ENCODE measurements around the gene ACSL3.

The ACSL3 gene

GRCh38 chr2:222827417-222827816 lies 33.4 kb upstream of the ACSL3 start:
- Histone ChIP-seq H3F3A (ENCODE audit: control insufficient read depth, insufficient read depth) (no peaks in the 10 kb centered on the region), H3K27ac (ENCODE audit: low read depth, low read length) (no peak overlapping the region), H3K4me3 (ENCODE audit: low read length) (no peak overlapping the region), H3K27me3 (ENCODE audit: control insufficient read depth, low read length) (no peaks in the 10 kb centered on the region), H3K79me2 (ENCODE audit: control insufficient read depth, low read length) (no peaks in the 10 kb centered on the region), H3K9me3 (ENCODE audit: control insufficient read depth, insufficient read depth, low read length) (no peaks in the 10 kb centered on the region), H3K36me3 (ENCODE audit: control insufficient read depth, low read length) (no peaks in the 10 kb centered on the region), H3K9me2 (replicated peaks; ENCODE audit: control insufficient read depth, low read length) (no peaks in the 10 kb centered on the region), H3K4me1 (ENCODE audit: control insufficient read depth, low read length) (no peaks in the 10 kb centered on the region), H4K20me1 (ENCODE audit: control insufficient read depth, insufficient read depth, low read depth, low read length) (no peaks in the 10 kb centered on the region), H3K4me2 (ENCODE audit: low read length) (no peak overlapping the region)
- no peak for TF ChIP-seq CTCF (IDR thresholded peaks at IDR 0.05; ENCODE audit: low read depth, low read length, poor library complexity, severe bottlenecking)
- no peak for TF ChIP-seq EZH2phosphoT487 (IDR thresholded peaks at IDR 0.05; ENCODE audit: borderline replicate concordance, low read length)

- Histone ChIP-seq H3K79me2 (ENCODE audit: control insufficient read depth, low read length) (no peaks in the 10 kb centered on the region), H3K27ac (ENCODE audit: low read depth, low read length) (no peak overlapping the region), H3K4me2 (ENCODE audit: low read length) (no peak overlapping the region)
These were observed 32.3 kb upstream of the ACSL3 start for GRCh38 chr2:222828572-222828971.

GRCh38 chr2:222830164-222830563 lies 30.7 kb upstream of the ACSL3 start:
- no peaks in the 10 kb centered on the region for H4K20me1 ChIP-seq (ENCODE audit: control insufficient read depth, insufficient read depth, low read depth, low read length)
- H3K79me2 ChIP-seq (ENCODE audit: control insufficient read depth, low read length), result no peaks in the 10 kb centered on the region
- no peaks in the 10 kb centered on the region for H3F3A ChIP-seq (ENCODE audit: control insufficient read depth, insufficient read depth)
- no peaks in the 10 kb centered on the region for H3K4me1 ChIP-seq (ENCODE audit: control insufficient read depth, low read length)
- no peaks in the 10 kb centered on the region for H3K36me3 ChIP-seq (ENCODE audit: control insufficient read depth, low read length)
- TF ChIP-seq EZH2phosphoT487 (IDR thresholded peaks at IDR 0.05; ENCODE audit: borderline replicate concordance, low read length) (no peak), CTCF (IDR thresholded peaks at IDR 0.05; ENCODE audit: low read depth, low read length, poor library complexity, severe bottlenecking) (no peak)
- H3K27me3 ChIP-seq (ENCODE audit: control insufficient read depth, low read length), result no peaks in the 10 kb centered on the region
- H3K27ac ChIP-seq (ENCODE audit: low read depth, low read length), result no peak overlapping the region
- H3K4me3 ChIP-seq (ENCODE audit: low read length), result no peak overlapping the region
- no peaks in the 10 kb centered on the region for H3K9me3 ChIP-seq (ENCODE audit: control insufficient read depth, insufficient read depth, low read length)
- no peaks in the 10 kb centered on the region for H3K9me2 ChIP-seq (replicated peaks; ENCODE audit: control insufficient read depth, low read length)
- H3K4me2 ChIP-seq (ENCODE audit: low read length), result no peak overlapping the region

More at GRCh38 chr2:222828572-222828971, 32.3 kb upstream of the ACSL3 start:
- Histone ChIP-seq H3K9me3 (ENCODE audit: control insufficient read depth, insufficient read depth, low read length) (no peaks in the 10 kb centered on the region), H4K20me1 (ENCODE audit: control insufficient read depth, insufficient read depth, low read depth, low read length) (no peaks in the 10 kb centered on the region), H3K36me3 (ENCODE audit: control insufficient read depth, low read length) (no peaks in the 10 kb centered on the region), H3K9me2 (replicated peaks; ENCODE audit: control insufficient read depth, low read length) (no peaks in the 10 kb centered on the region), H3F3A (ENCODE audit: control insufficient read depth, insufficient read depth) (no peaks in the 10 kb centered on the region), H3K4me1 (ENCODE audit: control insufficient read depth, low read length) (no peaks in the 10 kb centered on the region), H3K27me3 (ENCODE audit: control insufficient read depth, low read length) (no peaks in the 10 kb centered on the region), H3K4me3 (ENCODE audit: low read length) (no peak overlapping the region)
- TF ChIP-seq EZH2phosphoT487 (IDR thresholded peaks at IDR 0.05; ENCODE audit: borderline replicate concordance, low read length), result no peak
- TF ChIP-seq CTCF (IDR thresholded peaks at IDR 0.05; ENCODE audit: low read depth, low read length, poor library complexity, severe bottlenecking), result no peak

Measured in DOHH2 (cell line).